ENCODE data around the gene DCTN3. TPM values are rescaled to one million over a fixed set of nuclear protein-coding genes. Genes with fewer than 3 reads are reported as not detected.
"Not testable (repeated sequence)": the region's sequence is repeated elsewhere in the genome, so short reads cannot be mapped to it uniquely, and the experiment has no call there.

The DCTN3 gene
- total and polyA plus RNA-seq, 2 donors = 87.8 to 97.1 TPM

DNA sequence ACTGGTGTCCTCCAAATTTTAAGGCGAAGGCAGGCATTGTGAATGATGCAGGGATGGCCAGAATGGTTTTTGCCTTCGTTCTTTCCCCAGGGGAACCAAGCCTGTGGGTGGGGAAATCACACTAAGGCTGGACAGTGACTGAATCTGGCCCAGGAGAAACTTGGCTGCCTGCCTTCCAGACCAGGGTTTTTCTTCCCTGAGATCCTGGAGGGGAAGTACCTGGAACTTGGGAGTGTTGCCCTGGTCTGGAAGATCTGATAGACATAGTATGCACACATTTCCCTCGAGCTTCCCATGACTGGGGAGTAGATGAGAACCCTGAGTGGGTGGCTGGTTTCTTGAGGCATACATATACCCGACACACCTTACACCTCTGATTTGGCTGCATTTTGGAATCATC, 31.0 kb upstream of the DCTN3 start:
- no peak for DNase-seq (ENCODE audit: low read depth in 6 of 9, low spot score in 9 of 9)
- peaks cover 6 to 39% of the 10 kb centered on the region in 2 donors for H3K4me1 ChIP-seq (ENCODE audit: control insufficient read depth in 2 of 2, insufficient read depth in 2 of 2, low read length in 2 of 2)
- H3K27me3 ChIP-seq (ENCODE audit: control insufficient read depth in 2 of 2, insufficient read depth in 1 of 2, low read length in 1 of 2) = no peaks in the 10 kb centered on the region
- H3K9me3 ChIP-seq (ENCODE audit: control insufficient read depth in 2 of 2, insufficient read depth in 1 of 2, low read length in 1 of 2) = no peaks in the 10 kb centered on the region
- no peak overlapping the region for H3K27ac ChIP-seq (ENCODE audit: low read depth in 1 of 2, low read length in 1 of 2)
- 92% methylated on average over 4 of the region's 4 CpGs for WGBS
- no peak overlapping the region for H3K4me3 ChIP-seq (ENCODE audit: low read length in 2 of 2)
- peaks cover 14 to 35% of the 10 kb centered on the region in 2 donors for H3K36me3 ChIP-seq (ENCODE audit: control insufficient read depth in 2 of 2, insufficient read depth in 2 of 2, low read length in 1 of 2)

DNA sequence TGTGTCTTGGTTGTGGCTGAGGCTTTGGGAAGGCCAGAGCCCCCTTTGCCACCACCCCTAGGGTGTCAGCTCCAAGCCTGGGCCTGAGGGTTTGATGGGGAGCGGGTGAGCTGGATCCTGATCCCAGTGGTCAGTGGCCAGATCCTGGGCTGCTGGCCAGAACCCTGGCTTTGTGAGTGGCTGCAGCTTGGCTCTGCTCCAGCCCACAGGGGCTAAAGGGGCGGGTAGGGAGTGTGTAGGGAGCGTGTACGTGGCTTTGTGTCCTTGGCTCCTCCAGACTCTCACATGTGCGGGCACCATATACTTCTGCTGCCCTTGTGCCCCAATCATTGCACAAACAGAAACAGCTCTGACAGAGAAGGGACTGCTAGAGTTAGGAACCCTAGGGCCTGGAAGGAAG, 30.5 kb upstream of the DCTN3 start:
- H3K4me1 ChIP-seq (ENCODE audit: control insufficient read depth in 2 of 2, insufficient read depth in 2 of 2, low read length in 2 of 2) = peaks cover 9 to 43% of the 10 kb centered on the region in 2 donors
- WGBS = 97% methylated on average over 5 of the region's 5 CpGs

GRCh38 chr9:34648673-34649072, 28.4 kb upstream of the DCTN3 start:
- over 99% methylated on average over 8 of the region's 8 CpGs for WGBS
- H3K36me3 ChIP-seq (ENCODE audit: control insufficient read depth in 2 of 2, insufficient read depth in 2 of 2, low read length in 1 of 2) = peaks cover 14 to 35% of the 10 kb centered on the region in 2 donors
- no peak overlapping the region for H3K4me3 ChIP-seq (ENCODE audit: low read length in 2 of 2)
- DNase-seq (ENCODE audit: low read depth in 6 of 9, low spot score in 9 of 9) = no peak
- no peaks in the 10 kb centered on the region for H3K9me3 ChIP-seq (ENCODE audit: control insufficient read depth in 2 of 2, insufficient read depth in 1 of 2, low read length in 1 of 2)
- peaks cover 9 to 42% of the 10 kb centered on the region in 2 donors for H3K4me1 ChIP-seq (ENCODE audit: control insufficient read depth in 2 of 2, insufficient read depth in 2 of 2, low read length in 2 of 2)
- no peak overlapping the region for H3K27ac ChIP-seq (ENCODE audit: low read depth in 1 of 2, low read length in 1 of 2)
- H3K27me3 ChIP-seq (ENCODE audit: control insufficient read depth in 2 of 2, insufficient read depth in 1 of 2, low read length in 1 of 2) = no peaks in the 10 kb centered on the region

More for the DNA sequence above, 30.5 kb upstream of the DCTN3 start:
- DNase-seq (ENCODE audit: low read depth in 6 of 9, low spot score in 9 of 9) = no peak
- Histone ChIP-seq H3K4me3 (ENCODE audit: low read length in 2 of 2) (no peak overlapping the region), H3K27me3 (ENCODE audit: control insufficient read depth in 2 of 2, insufficient read depth in 1 of 2, low read length in 1 of 2) (no peaks in the 10 kb centered on the region), H3K36me3 (ENCODE audit: control insufficient read depth in 2 of 2, insufficient read depth in 2 of 2, low read length in 1 of 2) (peaks cover 14 to 35% of the 10 kb centered on the region in 2 donors), H3K27ac (ENCODE audit: low read depth in 1 of 2, low read length in 1 of 2) (peak overlapping the region in 1 of 2 donors; percentile 17), H3K9me3 (ENCODE audit: control insufficient read depth in 2 of 2, insufficient read depth in 1 of 2, low read length in 1 of 2) (no peaks in the 10 kb centered on the region)

DNA sequence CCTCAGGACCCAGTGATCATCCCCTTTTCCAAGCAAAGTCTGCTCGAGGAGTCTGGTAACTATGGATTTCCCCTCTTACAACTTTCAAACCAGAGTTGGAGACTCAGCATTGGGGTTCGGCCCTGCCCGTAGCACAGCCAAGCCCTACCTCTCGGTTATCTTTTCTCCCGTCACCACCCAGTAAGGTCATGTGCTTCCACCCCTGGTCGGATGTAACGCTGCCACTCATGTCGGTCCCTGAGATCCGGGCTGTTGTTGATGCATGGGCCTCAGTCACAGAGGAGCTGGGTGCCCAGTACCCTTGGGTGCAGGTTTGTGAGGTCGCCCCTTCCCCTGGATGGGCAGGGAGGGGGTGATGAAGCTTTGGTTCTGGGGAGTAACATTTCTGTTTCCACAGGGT, 27.4 kb upstream of the DCTN3 start:
- Histone ChIP-seq H3K27ac (ENCODE audit: low read depth in 1 of 2, low read length in 1 of 2) (no peak overlapping the region), H3K36me3 (ENCODE audit: control insufficient read depth in 2 of 2, insufficient read depth in 2 of 2, low read length in 1 of 2) (peaks cover 14 to 35% of the 10 kb centered on the region in 2 donors), H3K4me3 (ENCODE audit: low read length in 2 of 2) (peak overlapping the region; percentile 74 to 83), H3K9me3 (ENCODE audit: control insufficient read depth in 2 of 2, insufficient read depth in 1 of 2, low read length in 1 of 2) (no peaks in the 10 kb centered on the region), H3K4me1 (ENCODE audit: control insufficient read depth in 2 of 2, insufficient read depth in 2 of 2, low read length in 2 of 2) (peaks cover 9 to 36% of the 10 kb centered on the region in 2 donors), H3K27me3 (ENCODE audit: control insufficient read depth in 2 of 2, insufficient read depth in 1 of 2, low read length in 1 of 2) (no peaks in the 10 kb centered on the region)
- WGBS = 92% methylated on average over 10 of the region's 10 CpGs
- DNase-seq (ENCODE audit: low read depth in 6 of 9, low spot score in 9 of 9) = no peak

DNA sequence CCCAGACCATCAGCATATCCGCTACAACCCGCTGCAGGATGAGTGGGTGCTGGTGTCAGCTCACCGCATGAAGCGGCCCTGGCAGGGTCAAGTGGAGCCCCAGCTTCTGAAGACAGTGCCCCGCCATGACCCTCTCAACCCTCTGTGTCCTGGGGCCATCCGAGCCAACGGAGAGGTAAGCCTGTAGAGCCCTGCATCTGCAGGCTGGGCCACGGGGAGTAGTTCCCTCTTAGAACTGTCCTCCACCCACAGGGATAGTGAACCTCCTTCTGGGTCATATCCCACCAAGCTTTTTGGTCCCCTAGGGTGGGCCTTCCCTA, 26.7 kb upstream of the DCTN3 start:
- WGBS = 1% methylated on average over 8 of the region's 8 CpGs

DNA sequence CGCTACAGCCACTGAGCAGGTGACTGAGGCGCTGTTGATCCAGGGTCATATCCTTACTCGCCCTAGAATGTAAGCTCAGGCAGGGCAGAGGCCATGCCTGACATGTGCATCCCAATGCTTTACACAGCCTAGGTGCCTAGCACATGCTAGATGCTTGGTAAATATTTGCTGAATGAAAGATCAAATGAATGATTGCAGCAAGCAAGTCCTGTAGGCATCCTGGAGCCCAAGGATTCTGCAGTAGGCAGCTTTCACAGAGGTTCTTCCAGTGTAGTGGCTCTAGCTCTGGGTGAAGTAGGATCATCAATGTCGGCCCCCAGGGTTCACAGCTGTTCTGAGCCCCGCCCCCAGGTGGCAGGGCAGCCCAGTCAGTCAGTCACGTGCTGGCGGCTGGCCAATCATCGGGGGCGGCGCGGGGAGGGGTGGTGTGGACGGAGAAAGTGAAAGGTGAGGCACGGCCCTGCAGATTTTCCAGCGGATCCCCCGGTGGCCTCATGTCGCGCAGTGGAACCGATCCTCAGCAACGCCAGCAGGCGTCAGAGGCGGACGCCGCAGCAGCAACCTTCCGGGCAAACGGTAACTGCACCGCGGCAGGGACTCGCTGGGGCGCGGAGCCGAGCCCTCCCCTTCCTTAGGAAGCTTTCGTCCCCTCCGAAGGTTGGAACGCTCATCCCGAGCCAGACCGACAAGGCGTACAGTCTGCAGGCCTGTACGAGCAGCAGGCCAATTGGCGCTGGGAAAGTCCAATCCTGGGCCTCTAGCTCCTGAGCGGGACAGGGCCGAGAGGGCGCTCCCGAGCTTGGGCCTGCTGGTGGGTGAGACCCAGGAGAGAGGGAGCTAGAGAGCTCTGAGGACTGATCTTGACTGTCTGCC, 26.2 kb upstream of the DCTN3 start, which contains the start of gene GALT:
Gene GALT (plus strand): TSS at position 465 of the 873 bp plus-strand sequence. CDS start 30 bp downstream, at position 495.
- peaks cover 9 to 24% of the 10 kb centered on the region in 2 donors for H3K4me1 ChIP-seq (ENCODE audit: control insufficient read depth in 2 of 2, insufficient read depth in 2 of 2, low read length in 2 of 2)
- peak within 1 kb of the TSS; percentile 74 to 83 for H3K4me3 ChIP-seq (ENCODE audit: low read length in 2 of 2)
- peak within 1 kb of the TSS; percentile 73 to 89 for H3K27ac ChIP-seq (ENCODE audit: low read depth in 1 of 2, low read length in 1 of 2)
- WGBS = 6% methylated on average over 43 of the region's 43 CpGs
- H3K27me3 ChIP-seq (ENCODE audit: control insufficient read depth in 2 of 2, insufficient read depth in 1 of 2, low read length in 1 of 2) = no peaks in the 10 kb centered on the region
- H3K9me3 ChIP-seq (ENCODE audit: control insufficient read depth in 2 of 2, insufficient read depth in 1 of 2, low read length in 1 of 2) = no peaks in the 10 kb centered on the region
- DNase-seq (ENCODE audit: low read depth in 6 of 9, low spot score in 9 of 9) = peak; percentile 77 to 95 (median 90)
- H3K36me3 ChIP-seq (ENCODE audit: control insufficient read depth in 2 of 2, insufficient read depth in 2 of 2, low read length in 1 of 2) = peaks cover 14 to 35% of the 10 kb centered on the region in 2 donors

More for the DNA sequence above, 26.7 kb upstream of the DCTN3 start:
- no peaks in the 10 kb centered on the region for H3K27me3 ChIP-seq (ENCODE audit: control insufficient read depth in 2 of 2, insufficient read depth in 1 of 2, low read length in 1 of 2)
- H3K27ac ChIP-seq (ENCODE audit: low read depth in 1 of 2, low read length in 1 of 2) = peak overlapping the region; percentile 73 to 89
- no peaks in the 10 kb centered on the region for H3K9me3 ChIP-seq (ENCODE audit: control insufficient read depth in 2 of 2, insufficient read depth in 1 of 2, low read length in 1 of 2)
- peak overlapping the region; percentile 74 to 83 for H3K4me3 ChIP-seq (ENCODE audit: low read length in 2 of 2)
- peaks cover 9 to 30% of the 10 kb centered on the region in 2 donors for H3K4me1 ChIP-seq (ENCODE audit: control insufficient read depth in 2 of 2, insufficient read depth in 2 of 2, low read length in 2 of 2)
- no peak for DNase-seq (ENCODE audit: low read depth in 6 of 9, low spot score in 9 of 9)
- peaks cover 14 to 35% of the 10 kb centered on the region in 2 donors for H3K36me3 ChIP-seq (ENCODE audit: control insufficient read depth in 2 of 2, insufficient read depth in 2 of 2, low read length in 1 of 2)

GRCh38 chr9:34644766-34645314, 24.5 kb upstream of the DCTN3 start:
- Histone ChIP-seq H3K27ac (ENCODE audit: low read depth in 1 of 2, low read length in 1 of 2) (no peak overlapping the region), H3K4me3 (ENCODE audit: low read length in 2 of 2) (no peak overlapping the region)
- DNase-seq (ENCODE audit: low read depth in 6 of 9, low spot score in 9 of 9) = no peak

GRCh38 chr9:34642679-34643078, 22.4 kb upstream of the DCTN3 start:
- WGBS = 92% methylated on average over 1 of the region's 1 CpG
- no peaks in the 10 kb centered on the region for H3K36me3 ChIP-seq (ENCODE audit: control insufficient read depth in 2 of 2, insufficient read depth in 2 of 2, low read length in 1 of 2)
- H3K4me1 ChIP-seq (ENCODE audit: control insufficient read depth in 2 of 2, insufficient read depth in 2 of 2, low read length in 2 of 2) = peaks cover 12 to 21% of the 10 kb centered on the region in 2 donors
- no peaks in the 10 kb centered on the region for H3K27me3 ChIP-seq (ENCODE audit: control insufficient read depth in 2 of 2, insufficient read depth in 1 of 2, low read length in 1 of 2)
- DNase-seq (ENCODE audit: low read depth in 6 of 9, low spot score in 9 of 9) = no peak
- peaks cover 0 to 3% of the 10 kb centered on the region in 2 donors for H3K9me3 ChIP-seq (ENCODE audit: control insufficient read depth in 2 of 2, insufficient read depth in 1 of 2, low read length in 1 of 2)
- no peak overlapping the region for H3K27ac ChIP-seq (ENCODE audit: low read depth in 1 of 2, low read length in 1 of 2)
- H3K4me3 ChIP-seq (ENCODE audit: low read length in 2 of 2) = no peak overlapping the region

More at GRCh38 chr9:34644766-34645314, 24.5 kb upstream of the DCTN3 start:
- Histone ChIP-seq H3K9me3 (ENCODE audit: control insufficient read depth in 2 of 2, insufficient read depth in 1 of 2, low read length in 1 of 2) (no peaks in the 10 kb centered on the region), H3K36me3 (ENCODE audit: control insufficient read depth in 2 of 2, insufficient read depth in 2 of 2, low read length in 1 of 2) (peaks cover 14 to 19% of the 10 kb centered on the region in 2 donors), H3K27me3 (ENCODE audit: control insufficient read depth in 2 of 2, insufficient read depth in 1 of 2, low read length in 1 of 2) (no peaks in the 10 kb centered on the region), H3K4me1 (ENCODE audit: control insufficient read depth in 2 of 2, insufficient read depth in 2 of 2, low read length in 2 of 2) (peaks cover 9 to 19% of the 10 kb centered on the region in 2 donors)

DNA sequence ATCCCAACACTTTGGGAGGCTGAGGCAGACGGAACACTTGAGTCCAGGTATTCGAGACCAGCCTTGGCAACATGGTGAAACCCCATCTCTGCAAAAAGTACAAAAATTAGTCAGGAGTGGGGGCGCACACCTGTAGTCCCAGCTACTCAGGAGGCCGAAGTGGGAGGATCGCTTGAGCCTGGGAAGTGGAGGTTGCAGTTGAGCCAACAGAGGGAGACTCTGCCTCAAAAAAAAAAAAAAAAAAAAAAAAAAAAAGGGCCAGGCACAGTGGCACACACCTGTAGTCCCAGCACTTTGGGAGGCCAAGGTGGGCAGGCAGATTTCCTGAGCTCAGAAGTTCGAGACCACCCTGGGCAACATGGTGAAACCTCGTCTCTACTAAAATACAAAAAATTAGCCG, 19.0 kb upstream of the DCTN3 start:
- 86% methylated on average over 8 of the region's 8 CpGs for WGBS
- not testable (repeated sequence) for H3K4me3 ChIP-seq (ENCODE audit: low read length in 2 of 2); H3K36me3 ChIP-seq (ENCODE audit: control insufficient read depth in 2 of 2, insufficient read depth in 2 of 2, low read length in 1 of 2); H3K27me3 ChIP-seq (ENCODE audit: control insufficient read depth in 2 of 2, insufficient read depth in 1 of 2, low read length in 1 of 2); DNase-seq (ENCODE audit: low read depth in 6 of 9, low spot score in 9 of 9); H3K9me3 ChIP-seq (ENCODE audit: control insufficient read depth in 2 of 2, insufficient read depth in 1 of 2, low read length in 1 of 2); H3K27ac ChIP-seq (ENCODE audit: low read depth in 1 of 2, low read length in 1 of 2)
- H3K4me1 ChIP-seq (ENCODE audit: control insufficient read depth in 2 of 2, insufficient read depth in 2 of 2, low read length in 2 of 2) = peaks cover 14 to 24% of the 10 kb centered on the region in 2 donors
